CD4-positive, alpha-beta T cell treated with Interleukin-12 subunit alpha and Interleukin-12 subunit beta, for 1 hour (primary cell): ENCODE data around the gene PHF8.

Experiments used
- DNase-seq: peaks from one replicate; pipeline ENCODE4 v3.0.0-alpha.2; 2020

PHF8 gene

DNA sequence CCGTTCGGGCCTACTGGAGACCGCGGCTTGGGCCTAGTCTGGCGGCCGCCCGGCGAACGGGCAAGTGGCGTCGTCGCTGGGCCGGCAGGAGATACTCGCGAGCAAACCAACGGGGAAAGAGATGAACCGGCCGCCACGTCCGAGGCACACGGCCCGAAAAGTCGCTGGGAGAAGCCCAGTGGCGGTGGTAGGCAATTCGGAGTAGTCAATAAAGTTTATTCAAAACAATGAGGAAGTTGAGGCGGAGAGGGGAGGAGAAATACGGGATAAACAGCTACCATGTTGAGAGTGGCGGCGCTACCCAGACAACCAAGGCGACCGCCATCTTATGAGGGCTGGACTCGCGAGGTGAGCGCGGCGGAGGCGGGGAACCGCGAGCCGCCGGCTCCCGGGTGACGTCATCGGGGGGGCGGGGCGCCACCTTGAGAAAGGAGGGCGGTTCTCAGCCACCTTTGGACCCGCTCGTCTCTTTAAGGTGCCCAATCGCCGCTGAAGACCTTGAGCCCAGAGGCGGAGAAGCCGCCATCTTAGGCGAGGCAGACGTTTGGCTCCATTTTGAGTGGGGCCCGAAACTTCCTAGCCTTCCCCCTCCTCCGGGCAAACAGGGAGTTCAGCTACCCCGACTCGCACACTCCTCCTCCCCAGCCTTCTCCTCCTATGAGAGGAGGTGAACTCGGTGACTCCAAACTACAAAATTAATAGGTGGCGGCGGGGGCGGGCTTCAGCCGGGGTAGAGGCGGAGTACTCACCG, at the start of gene PHF8:
Gene PHF8 (minus strand): TSS at position 348 of the 751 bp plus-strand sequence. CDS start 1,745 bp downstream, outside the sequence.
- peak; percentile 96 for DNase-seq

DNA sequence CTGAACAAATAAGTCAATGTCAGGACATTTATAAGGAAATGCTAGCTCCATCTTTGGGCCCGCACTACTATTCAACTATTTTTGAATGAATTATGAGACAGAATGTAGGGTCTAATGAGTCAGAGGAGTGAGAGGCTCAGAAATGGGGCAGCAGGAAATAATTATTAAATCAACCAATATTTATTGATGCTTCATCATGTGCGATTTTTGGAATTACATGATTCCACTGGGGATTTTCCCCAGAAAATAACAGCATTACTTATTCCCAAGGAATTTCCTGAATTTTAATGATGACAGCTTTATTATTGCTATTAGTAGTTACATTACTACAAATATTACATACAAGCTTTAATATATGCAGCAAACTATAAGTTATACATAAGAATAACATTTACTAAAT, 49.3 kb upstream of the PHF8 start:
- DNase-seq, result no peak

DNA sequence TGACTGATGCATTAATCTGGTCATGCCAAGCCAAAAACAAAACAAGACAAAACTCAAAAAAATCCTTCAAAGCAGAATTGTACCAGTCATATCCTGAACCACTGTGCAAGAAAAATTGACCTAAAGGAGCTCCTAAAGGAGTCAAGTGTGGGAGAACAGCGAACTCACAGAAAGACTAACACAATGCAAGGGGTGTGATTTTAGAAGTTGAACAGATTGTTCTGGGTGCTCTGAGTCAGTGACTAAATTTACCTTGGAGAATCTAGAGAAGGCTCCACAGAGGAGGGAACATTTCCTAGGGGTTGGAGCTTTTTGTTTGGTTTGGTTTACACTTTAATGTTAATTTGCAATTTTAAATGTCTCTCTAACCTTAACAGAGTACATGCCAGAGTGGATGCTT, 48.9 kb upstream of the PHF8 start:
- no peak for DNase-seq

DNA sequence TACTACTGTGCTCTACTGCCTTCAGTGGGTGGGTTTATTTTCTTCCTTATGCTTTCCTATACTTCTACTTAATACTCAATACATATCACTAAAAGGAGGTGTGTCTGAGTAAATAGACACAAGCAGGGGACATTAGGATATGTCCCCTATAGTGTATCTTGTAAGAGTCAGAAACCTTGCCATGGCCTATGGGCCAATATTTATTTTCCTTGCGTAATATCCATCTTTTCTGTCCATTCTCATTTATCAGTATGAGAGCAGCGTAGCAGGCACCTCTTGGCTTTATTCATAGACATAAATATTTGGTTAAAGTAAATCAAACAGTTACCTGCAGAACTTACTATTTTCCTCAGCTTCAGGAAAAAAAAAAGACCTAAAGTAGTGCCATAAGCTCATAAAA, 46.6 kb upstream of the PHF8 start:
- DNase-seq, result no peak

DNA sequence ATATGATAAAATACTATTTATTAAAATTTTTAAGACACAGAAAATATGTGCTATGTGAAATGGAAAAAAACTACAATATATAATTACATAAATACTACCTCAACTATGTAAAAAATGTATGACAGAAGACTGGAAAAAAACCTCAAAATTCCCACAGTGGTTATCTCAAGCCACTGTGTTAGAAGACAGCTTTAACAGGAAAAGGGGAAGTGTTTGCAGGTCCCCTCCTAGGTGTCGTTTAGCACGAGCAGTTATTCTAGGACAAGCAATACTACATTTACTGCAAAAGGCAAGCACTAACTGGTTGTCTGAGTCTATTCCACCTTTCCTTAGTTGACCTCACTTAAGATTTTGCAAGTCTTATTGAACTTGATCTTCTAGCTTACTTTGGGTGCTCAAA, 44.9 kb upstream of the PHF8 start:
- DNase-seq, result no peak

DNA sequence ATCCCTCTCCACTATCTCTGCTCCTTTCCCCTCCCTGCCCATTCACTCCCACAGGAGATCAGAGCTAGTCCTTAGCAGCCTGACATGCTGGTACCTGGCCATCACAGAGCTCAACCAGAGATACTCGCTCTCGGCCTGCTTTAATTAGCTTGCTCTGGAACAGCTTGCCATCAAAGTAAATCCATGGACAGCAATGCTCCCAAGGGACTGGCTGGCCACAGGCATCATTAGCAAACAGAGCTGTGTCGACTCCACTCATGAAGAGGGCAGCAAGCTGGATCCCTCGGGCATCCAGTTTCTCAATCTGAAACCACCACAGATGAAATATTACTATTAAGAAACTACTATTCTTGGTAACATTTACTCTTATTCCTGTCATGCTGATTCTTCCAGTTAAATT, 43.4 kb upstream of the PHF8 start:
- DNase-seq, result no peak

DNA sequence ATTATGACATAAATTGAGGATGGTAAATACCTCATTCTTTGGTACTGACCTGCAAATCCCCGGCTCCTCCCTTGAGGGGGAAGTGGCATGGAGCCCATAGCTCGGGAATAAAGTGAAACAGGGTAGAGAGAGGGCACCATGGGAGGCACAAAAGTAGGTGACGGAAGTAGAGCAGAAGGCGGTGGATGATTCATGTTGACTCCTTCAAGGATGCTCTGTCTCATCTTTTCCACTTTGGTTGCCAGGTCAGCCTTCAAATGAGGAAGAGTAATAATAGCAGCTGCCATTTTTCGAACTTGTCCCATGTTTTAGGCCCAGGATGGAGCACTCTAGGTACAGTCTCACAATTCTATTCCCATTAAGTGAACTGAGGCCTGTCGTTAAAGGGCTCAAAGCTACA, 41.4 kb upstream of the PHF8 start:
- no peak for DNase-seq

DNA sequence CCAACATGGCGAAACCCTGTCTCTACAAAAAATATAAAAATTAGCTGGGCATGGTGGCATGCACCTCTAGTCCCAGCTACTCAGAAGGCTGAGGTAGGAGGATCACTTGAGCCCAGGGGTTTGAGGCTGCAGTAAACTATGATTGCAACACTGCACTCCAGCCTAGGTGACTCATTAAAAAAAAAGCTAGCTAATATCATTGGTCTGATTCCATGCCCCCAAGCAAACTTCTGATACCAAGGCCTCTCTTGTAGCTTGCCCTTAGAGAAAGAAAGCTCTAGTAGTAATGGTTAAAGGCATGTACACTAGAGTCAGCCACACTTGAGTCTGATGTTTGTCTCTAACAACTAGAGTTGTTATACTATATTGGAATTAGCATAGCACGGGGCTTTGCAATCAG, 32.6 kb upstream of the PHF8 start:
- DNase-seq, result no peak

DNA sequence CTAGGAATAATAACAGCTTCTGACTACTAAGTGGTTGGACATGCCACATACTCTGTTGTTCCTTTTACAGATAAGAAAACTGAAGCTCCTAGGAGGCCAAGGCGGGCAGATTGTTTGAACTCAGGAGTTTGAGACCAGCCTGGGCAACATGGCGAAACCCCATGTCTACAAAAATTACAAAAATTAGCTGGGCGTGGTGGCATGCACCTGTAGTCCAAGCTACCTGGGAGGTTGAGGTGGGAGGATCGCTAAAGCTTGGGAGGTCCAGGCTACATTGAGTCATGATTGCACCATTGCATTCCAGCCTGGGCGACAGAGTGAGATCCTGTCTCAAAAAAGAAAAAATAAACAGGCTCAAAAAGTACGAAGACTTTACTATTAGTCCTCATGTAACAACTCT, 30.6 kb upstream of the PHF8 start:
- DNase-seq, result no peak

DNA sequence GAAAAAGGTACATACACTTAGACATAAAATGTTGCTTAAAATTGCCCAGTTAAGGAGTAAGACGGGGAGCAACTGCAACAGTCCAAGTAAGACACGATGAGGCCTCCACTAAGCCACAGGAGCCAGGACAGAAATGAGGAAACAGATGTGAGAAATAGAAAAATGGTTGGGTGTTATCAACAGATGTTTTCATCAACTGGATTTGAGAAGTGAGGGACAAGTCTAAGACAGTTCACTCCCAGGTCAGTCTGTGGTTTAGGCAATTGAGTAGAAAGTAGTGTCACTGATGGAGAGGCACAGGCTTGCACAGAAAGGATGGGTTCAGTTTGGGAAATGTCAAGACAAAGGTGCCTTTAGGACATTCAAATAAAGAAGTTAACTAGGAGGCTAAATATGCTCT, 23.5 kb upstream of the PHF8 start:
- DNase-seq, result no peak

DNA sequence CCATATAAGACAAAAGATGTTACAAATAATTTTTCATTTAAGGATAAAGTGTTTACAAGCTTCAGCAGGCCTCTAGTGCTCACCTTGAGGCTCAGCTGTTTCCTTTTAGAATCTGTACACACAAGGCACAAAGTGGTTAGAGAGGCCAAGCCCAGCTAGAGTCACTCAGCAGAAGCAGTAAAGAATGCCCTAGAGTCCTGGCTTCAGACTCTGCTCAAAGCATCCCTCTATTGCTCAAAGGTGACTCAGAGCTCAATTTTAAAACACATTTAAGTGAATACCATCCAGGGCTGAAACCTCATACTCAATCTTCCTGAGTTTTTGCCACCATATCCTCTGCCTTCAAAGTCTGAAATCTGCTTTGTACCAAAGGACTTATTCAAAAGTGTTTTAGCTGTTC, 22.6 kb upstream of the PHF8 start:
- no peak for DNase-seq

DNA sequence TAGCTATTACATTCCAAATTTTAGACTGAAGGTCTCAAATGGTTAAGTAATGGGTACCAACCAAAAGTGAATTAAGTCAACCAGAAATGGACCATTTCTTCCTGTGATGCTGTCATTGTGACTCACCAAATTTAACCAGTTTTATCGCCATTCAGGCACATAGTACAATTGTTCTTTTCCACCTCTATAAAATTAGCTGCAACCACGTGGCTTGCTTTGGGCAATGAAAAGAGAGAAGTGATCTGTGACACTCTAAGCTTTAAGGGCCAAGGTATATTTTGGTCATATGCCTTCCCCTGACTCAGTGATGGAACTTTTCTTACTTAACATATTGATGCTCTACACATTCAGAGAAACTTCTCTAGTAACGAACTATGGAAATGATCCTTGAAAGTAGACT, 20.3 kb upstream of the PHF8 start:
- DNase-seq, result no peak

DNA sequence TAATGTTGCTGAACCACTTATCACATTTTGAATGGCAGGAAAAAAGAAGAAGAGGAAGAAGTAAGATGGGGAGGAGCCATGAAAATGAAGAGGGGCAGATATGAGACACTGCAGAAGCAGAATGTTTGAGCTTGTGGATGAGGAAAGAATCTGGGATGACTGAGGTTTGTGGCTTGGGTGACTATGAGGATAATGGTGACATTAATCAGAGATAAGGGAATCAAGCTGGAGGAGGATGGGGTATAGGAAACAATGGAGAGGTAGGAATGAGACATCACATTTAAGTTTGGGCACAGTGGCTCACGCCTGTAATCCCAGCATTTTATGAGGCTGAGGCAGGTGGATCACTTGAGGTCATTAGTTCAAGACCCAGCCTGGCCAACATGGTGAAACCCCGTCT, 19.1 kb upstream of the PHF8 start:
- DNase-seq, result no peak

DNA sequence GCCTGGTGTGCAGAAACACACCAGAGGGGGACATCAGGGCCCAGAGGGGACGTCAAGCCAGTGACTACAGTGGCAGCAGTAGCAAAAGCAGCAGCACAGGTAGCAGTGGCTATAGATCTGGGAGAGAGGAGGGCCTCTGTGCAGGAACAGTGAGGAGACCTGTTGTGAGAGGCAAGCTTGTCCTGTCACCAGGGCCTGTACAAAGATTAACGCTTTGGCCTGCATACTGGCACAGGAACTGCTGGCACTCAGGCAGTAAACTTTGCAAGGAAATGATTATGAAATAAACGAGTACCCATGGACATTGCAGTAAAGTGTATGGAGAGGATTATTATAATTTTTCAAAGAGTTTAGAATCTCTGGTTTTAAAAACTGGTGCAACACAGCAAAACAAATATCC, 5.5 kb upstream of the PHF8 start:
- DNase-seq, result no peak

DNA sequence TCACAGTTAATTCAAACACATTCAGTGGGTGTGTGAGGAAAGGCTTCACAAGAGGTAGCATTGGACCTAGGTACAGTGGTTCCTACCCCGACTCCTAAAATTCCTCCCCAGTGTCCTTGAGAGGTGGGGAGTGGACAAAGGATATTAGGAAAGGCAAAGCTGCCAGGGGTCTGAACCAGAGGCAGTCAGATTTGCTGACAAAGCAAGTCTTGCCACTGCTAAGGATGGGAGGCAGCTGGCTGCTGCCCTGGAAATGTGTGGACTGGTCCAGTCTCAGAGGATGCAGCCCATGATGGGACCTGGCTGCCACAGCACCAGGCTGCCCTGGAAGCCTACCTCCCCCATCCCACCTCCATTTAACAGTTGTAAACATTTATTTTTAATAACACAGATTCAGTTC, 4.1 kb upstream of the PHF8 start:
- no peak for DNase-seq

DNA sequence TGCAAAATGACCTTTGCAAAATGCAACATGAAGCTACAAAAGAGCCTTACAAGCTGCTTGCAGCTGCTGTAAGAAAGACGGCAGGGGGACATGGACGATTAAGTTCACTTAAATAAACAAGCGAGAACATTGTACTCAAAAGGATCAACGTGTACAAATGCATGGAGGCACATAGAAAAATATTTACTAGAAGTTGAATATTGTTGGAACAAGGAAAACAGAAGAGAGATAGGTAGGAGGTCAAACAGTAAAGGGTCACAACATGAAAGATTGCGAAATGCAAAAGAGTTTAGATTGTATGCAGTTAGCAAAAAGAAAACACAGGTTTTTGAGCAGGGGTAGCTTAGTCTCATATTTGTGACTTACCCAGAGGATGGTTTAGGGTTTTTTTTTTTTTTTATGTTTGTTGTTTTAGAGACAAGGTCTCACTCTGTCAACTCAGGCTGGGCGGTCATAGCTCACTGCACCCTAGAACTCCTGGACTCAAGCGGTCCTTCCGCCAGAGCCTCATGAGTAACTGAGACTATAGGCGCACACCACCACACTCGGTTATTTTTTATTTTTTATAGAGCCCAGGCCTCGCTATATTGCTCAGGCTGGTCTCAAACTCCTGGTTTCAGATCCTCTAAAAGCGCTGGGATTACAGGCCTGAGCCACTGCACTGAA, 1.4 kb upstream of the PHF8 start:
- DNase-seq, result no peak

DNA sequence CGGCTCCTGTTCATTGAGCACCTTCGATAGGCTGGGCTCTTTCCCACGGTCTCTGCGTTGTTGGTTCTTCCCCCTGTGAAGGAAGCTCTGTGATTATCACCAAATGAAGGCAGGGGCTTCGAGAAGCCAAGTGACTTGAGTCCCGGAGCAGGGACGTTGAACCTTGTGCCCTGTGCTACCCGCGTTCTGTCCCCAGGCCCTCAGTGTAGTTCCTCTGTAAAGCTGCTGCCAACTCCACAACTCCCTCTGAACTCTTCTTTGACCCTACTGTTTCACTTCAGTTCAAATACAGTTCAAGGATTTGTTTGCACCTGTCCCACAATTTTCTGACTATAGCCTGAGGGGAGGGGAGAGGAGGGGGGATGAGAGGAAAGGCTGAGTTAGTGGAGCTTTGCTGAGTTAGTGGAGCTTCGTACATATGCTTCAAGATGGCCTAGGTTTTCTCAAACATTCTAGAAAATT, 635 bp upstream of the PHF8 start:
- no peak for DNase-seq

DNA sequence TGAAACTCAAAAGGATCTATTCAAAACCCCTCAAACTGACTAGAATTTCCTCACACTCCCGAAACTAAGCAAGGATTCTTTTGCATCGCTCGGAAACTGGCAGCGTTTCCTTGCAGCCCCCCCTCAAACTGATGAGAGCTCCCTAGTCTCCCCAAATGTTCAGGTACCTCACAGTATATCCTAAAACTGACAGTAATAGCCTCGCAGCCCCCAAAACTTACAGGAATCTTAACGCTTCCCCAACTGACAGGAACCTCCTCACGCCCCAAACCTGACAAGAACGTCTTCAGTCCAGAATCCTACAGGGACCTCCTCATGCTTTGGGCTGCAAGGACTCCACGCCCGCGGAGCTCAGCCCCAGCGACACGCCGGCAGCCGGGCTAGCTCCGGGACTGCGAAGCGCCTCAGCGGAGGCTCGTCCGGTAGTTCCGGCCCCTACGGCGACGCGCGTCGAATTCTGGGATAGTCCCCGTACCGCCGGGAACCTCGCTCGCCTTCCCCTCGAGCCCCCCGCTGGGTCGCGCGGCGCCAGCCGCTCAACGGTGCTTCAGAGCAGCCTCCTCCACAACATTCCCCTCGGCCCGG, 640 bp downstream of the PHF8 start:
- DNase-seq, result peak; percentile 49

DNA sequence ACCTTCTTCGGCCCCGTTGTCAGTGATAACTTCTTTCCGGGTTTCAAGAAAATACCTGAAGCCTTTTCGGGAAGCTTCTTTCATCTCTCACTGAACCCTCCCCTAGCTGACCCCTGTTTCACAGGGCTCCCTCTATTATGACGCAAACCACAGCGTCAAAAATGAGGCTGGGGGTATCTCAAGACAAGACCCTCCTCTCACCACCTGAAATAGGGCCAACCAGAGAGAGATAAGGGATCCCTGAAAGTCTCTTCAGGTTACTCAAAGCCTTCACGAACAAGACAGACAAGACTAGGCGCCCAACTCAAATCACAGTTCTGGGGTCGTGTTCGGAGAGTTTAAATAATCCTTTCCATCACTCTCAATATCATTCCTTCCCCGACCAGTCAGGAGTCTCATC, 1.2 kb downstream of the PHF8 start:
- DNase-seq, result no peak

DNA sequence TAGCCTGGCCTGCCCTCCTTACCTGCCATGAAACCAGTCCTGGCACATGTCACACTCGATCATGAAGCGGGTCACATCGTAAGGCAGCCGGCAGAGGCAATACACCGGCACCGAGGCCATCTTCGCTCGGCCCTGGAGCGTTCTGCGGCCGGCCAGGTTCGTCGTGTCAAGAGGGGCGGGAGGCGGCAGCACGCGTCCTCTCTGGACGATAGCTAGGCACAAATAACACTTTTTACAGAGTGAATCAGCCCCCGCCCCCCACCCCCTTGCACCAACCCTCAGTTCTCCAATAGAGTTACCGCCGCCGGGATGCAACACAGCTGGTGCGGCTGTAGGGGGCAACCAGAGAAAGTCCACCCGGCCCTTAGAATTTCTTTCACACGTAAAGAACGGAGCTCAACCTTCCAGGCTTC, 1.7 kb downstream of the PHF8 start:
- peak; percentile 53 for DNase-seq

DNA sequence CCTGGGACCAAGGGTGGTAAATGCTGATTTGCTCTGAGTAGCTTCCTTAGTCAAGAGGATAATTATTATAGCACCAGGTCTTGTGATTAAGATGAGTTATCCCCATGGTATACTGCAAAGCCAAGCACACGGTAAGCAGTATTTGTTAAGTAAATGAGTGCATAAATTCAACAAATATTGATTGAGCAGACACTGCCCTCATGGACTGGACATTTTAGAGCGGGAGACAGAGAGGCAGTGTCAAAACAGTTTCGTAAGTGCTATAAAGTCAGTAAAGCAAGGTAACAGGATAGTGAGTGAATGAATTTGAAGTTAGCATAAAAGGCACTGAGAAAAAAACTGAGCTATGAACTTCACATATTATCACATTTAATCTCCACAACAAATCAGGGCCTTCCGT, 13.9 kb downstream of the PHF8 start:
- DNase-seq, result no peak

DNA sequence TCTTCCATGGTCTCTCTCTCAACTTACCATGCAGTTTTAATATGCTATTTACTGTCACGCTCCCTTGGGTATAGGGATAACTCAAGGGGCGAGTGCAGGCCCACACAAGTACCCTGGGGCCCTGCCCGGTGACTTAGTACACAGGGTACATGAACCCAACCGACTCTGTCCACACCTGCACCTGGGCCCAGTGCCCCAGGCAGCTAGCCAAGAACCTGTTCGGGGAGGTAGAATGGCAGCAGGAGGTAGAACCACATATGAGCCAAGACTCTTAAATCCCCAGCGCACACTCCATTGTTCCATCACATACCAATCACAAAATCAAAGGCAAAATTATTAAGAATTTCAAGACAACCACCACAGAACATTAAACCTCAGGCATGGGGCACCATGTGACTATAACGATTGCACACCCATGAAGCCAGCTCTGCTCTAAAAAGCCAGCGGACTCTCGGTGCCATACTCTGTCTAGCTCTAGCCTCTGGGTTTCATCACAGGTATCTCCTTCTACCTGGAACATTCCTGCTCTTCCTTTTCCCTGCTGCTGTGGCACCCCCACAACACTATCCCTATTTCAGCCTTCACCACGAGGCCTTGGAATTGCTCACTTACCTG, 14.6 kb downstream of the PHF8 start:
- no peak for DNase-seq

DNA sequence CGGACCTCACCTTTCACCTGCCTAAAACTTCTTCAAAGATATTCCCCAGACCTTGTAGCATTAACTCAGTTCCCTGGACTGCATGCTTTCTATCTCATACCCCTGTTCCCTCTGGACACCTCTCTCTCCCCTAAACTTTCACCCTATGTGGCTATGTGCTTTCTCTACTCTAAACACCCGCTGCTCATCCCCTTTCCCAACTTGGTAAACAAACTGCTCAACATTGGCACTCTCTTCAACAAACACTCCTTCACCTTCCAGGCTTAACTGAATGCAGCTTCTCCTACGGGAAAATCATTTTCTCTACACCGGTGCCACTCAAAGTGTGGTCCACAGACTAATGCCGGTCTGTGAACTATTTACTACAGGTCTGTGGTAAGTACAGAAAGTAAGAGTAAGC, 19.9 kb downstream of the PHF8 start:
- DNase-seq, result no peak
